Esophagus muscularis mucosa (tissue), 4 donors: ENCODE results near the gene CAMK2A. TPM values are rescaled to one million over a fixed set of nuclear protein-coding genes. Genes with fewer than 3 reads are reported as not detected.

Experiments used
- DNase-seq: peaks from one replicate; pipeline ENCODE4 v3.0.0-alpha.2; 2017; ENCODE audit errors: extremely low spot score
- H3K27ac ChIP-seq, 4 donors: fragments of 200-600 bp; sonication (generic); replicated peaks in 1 of 4; 1 replicate in 3 of 4; 2 replicates in 1 of 4; pipeline ENCODE4 v1.5.1; 2016 to 2019; ENCODE audit warnings: mild to moderate bottlenecking in 1 of 4
- H3K27me3 ChIP-seq, 4 donors: fragments of 200-600 bp; sonication (generic); one replicate each; pipeline versions ENCODE4 v1.5.1 to v1.6.0; 2016 to 2019
- H3K36me3 ChIP-seq, 4 donors: fragments of 200-600 bp; sonication (generic); one replicate each; pipeline ENCODE4 v1.5.1; 2016 to 2019
- H3K4me1 ChIP-seq, 4 donors: fragments of 200-600 bp; sonication (generic); one replicate each; pipeline ENCODE4 v1.5.1; 2016 to 2019
- H3K4me3 ChIP-seq, 4 donors: fragments of 200-600 bp; sonication (generic); 1 replicate in 2 of 4; 2 replicates in 2 of 4; pipeline ENCODE4 v1.5.1; 2016 to 2019; ENCODE audit warnings: mild to moderate bottlenecking in 4 of 4, moderate library complexity in 1 of 4
- H3K9me3 ChIP-seq, 4 donors: fragments of 200-600 bp; sonication (generic); 1 replicate in 3 of 4; 2 replicates in 1 of 4; pipeline ENCODE4 v1.5.1; 2016 to 2019
- CTCF ChIP-seq, 3 experiments: fragments of 200-600 bp in 2 of 3; fragments of 450-650 bp in 1 of 3; sonication (generic) in 2 of 3; IDR thresholded peaks; one replicate each; pipeline ENCODE4 v1.5.1; 2017 to 2019; ENCODE audit warnings: antibody characterized with exemption in 3 of 3, mild to moderate bottlenecking in 2 of 3, moderate library complexity in 1 of 3
- EP300 ChIP-seq: sonication (generic); formaldehyde crosslinking; IDR thresholded peaks from one replicate; pipeline ENCODE4 v1.6.1; 2017; ENCODE audit warnings: antibody characterized with exemption
- POLR2A ChIP-seq: fragments of 450-650 bp; IDR thresholded peaks from one replicate; pipeline ENCODE4 v1.6.1; 2017; ENCODE audit warnings: antibody characterized with exemption, moderate library complexity, mild to moderate bottlenecking, low read depth
- POLR2AphosphoS5 ChIP-seq, 2 donors: sonication (generic); formaldehyde crosslinking; IDR thresholded peaks; one replicate each; pipeline ENCODE4 v1.6.1; 2017; ENCODE audit warnings: antibody characterized with exemption in 2 of 2
- WGBS: methylation state at CpG from one replicate; pipeline ENCODE4 v1.1.5; 2018; 5-methylcytosine and 5-hydroxymethylcytosine counted together
- intact Hi-C: fragments of 100-400 bp; cut with DNase I; formaldehyde crosslinking; loops from one replicate; pipeline ENCODE4 v1.15.1; 2023
- total RNA-seq, 4 donors: library from RNA; depleted of rRNA; stranded (reverse); fragments of >200 nt; gene quantifications; one replicate each; pipeline versions ENCODE4 v1.1.0 to v1.2.1, GENCODE V29; 2016

The CAMK2A gene
- total RNA-seq, 4 donors from 2014 or later: 2.5 to 8.0 (median 3.8) TPM

GRCh38 chr5:150327139-150327538, 37.6 kb upstream of the CAMK2A start:
- 82% methylated on average over 3 of the region's 3 CpGs for WGBS
- TF ChIP-seq POLR2A: no peak
- no peak for TF ChIP-seq EP300
- TF ChIP-seq POLR2AphosphoS5 (IDR thresholded peaks at IDR 0.05): no peak
- no peak for TF ChIP-seq CTCF (IDR thresholded peaks at IDR 0.05)
- no peak overlapping the region for H3K4me3 ChIP-seq

DNA sequence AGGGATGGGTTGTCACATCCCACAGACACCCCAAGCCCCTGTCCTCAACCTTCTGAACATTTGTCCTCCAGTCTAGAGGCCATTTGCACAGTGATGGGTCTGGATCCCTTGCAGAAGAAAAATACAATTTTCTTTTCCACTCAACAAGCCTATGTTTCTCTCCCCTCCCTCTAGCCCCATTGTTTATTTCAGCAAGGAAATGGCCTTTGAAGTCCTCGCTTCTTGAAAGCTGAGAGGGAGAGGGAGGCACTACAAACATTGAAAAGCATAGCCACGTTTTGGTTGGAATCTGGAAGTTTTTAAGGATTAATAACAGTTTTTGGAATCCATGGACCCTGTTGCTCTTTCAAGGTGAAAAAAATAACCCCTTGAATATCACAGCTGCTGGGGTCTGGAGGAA, 37.1 kb upstream of the CAMK2A start:
- no peak overlapping the region for H3K4me3 ChIP-seq

More at GRCh38 chr5:150327139-150327538, 37.6 kb upstream of the CAMK2A start:
- Histone ChIP-seq H3K36me3 (no peaks in the 10 kb centered on the region), H3K9me3 (no peaks in the 10 kb centered on the region), H3K27ac (no peak overlapping the region), H3K4me1 (no peaks in the 10 kb centered on the region), H3K27me3 (no peaks in the 10 kb centered on the region)
- DNase-seq: no peak
- intact Hi-C loops: no loop called here

DNA sequence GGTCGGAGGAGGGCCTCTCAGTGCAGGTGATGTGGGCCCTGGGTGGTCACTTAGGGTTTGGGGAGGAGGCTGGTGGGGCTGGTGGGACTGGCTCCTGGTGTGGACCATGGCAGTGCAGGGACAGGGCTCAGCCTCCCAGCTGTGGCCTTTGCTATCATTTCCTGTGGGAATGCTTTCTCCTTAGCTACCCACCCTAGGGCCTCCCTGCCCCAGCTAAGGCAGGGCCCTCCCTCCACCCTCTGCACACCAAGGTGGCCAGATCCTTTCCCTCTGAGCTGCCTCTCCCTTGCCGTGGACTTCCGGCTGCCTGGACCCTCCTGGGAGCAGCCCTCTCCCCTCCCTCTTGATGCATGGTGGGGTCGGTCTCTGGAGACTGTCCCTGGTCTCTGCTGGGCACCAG, 35.9 kb upstream of the CAMK2A start:
- Histone ChIP-seq H3K27me3 (no peaks in the 10 kb centered on the region), H3K36me3 (no peaks in the 10 kb centered on the region), H3K4me1 (peaks cover 2 to 5% (median 3%) of the 10 kb centered on the region in 4 donors), H3K9me3 (no peaks in the 10 kb centered on the region), H3K4me3 (no peak overlapping the region), H3K27ac (no peak overlapping the region)
- intact Hi-C loops: no loop called here
- 96% methylated on average over 4 of the region's 4 CpGs for WGBS
- no peak for TF ChIP-seq EP300
- TF ChIP-seq POLR2AphosphoS5 (IDR thresholded peaks at IDR 0.05): no peak
- no peak for TF ChIP-seq POLR2A
- no peak for TF ChIP-seq CTCF (IDR thresholded peaks at IDR 0.05)
- DNase-seq: no peak

More for the DNA sequence above, 37.1 kb upstream of the CAMK2A start:
- DNase-seq: no peak
- Histone ChIP-seq H3K36me3 (no peaks in the 10 kb centered on the region), H3K9me3 (no peaks in the 10 kb centered on the region), H3K4me1 (no peaks in the 10 kb centered on the region), H3K27me3 (no peaks in the 10 kb centered on the region), H3K27ac (no peak overlapping the region)
- intact Hi-C loops: no loop called here
- 73% methylated on average over 2 of the region's 2 CpGs for WGBS
- no peak for TF ChIP-seq POLR2A
- TF ChIP-seq EP300: no peak
- TF ChIP-seq CTCF (IDR thresholded peaks at IDR 0.05): no peak
- no peak for TF ChIP-seq POLR2AphosphoS5 (IDR thresholded peaks at IDR 0.05)

- Histone ChIP-seq H3K9me3 (no peaks in the 10 kb centered on the region), H3K4me3 (no peak overlapping the region), H3K27me3 (no peaks in the 10 kb centered on the region), H3K27ac (no peak overlapping the region), H3K4me1 (peaks cover 2 to 20% (median 13%) of the 10 kb centered on the region in 4 donors), H3K36me3 (no peaks in the 10 kb centered on the region)
- DNase-seq: no peak
- intact Hi-C loops: no loop called here
- TF ChIP-seq CTCF (IDR thresholded peaks at IDR 0.05) (no peak), POLR2AphosphoS5 (IDR thresholded peaks at IDR 0.05) (no peak), EP300 (no peak), POLR2A (no peak)
- 80% methylated on average over 8 of the region's 8 CpGs for WGBS
Measured at GRCh38 chr5:150323819-150324218, 34.2 kb upstream of the CAMK2A start.

DNA sequence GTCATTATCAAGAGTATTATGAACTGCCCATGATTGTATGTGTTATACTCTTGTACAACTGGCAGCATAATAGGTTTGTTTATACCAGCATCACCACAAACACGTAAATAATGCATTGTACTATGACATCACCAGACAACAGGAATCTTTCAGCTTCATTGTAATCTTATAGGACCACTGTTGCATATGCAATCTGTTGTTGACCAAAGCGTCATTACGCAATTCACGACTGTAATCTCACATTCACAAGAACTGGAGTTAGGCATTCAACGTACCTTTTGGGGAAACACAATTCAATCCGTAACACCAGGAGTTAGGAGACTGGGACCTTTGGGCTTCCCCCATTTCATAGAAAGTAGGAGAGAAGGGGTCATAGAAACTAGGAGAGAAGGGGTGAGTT, 33.5 kb upstream of the CAMK2A start:
- Histone ChIP-seq H3K4me1 (peaks cover 2 to 20% (median 14%) of the 10 kb centered on the region in 4 donors), H3K27ac (no peak overlapping the region), H3K27me3 (no peaks in the 10 kb centered on the region), H3K36me3 (no peaks in the 10 kb centered on the region), H3K9me3 (no peaks in the 10 kb centered on the region), H3K4me3 (no peak overlapping the region)
- DNase-seq: no peak
- intact Hi-C loops: no loop called here
- 88% methylated on average over 6 of the region's 6 CpGs for WGBS
- TF ChIP-seq POLR2AphosphoS5 (IDR thresholded peaks at IDR 0.05) (no peak), EP300 (no peak)
